PC-3 (cell line): ENCODE results near the gene TPPP.
"Not testable (repeated sequence)": the region's sequence is repeated elsewhere in the genome, so short reads cannot be mapped to it uniquely, and the experiment has no call there.

Experiments used
- CTCF ChIP-seq: fragments of 300-600 bp; sonication (generic); conservative IDR thresholded peaks from 2 replicates; pipeline ENCODE4 v1.5.1; 2017; ENCODE audit warnings: antibody characterized with exemption, low read depth, mild to moderate bottlenecking, low read length
- EZH2 ChIP-seq: fragments of 300-600 bp; sonication (generic); IDR thresholded peaks from one replicate; pipeline ENCODE4 v1.6.1; 2017; ENCODE audit warnings: antibody characterized with exemption, mild to moderate bottlenecking, low read length; ENCODE audit not compliant: unreplicated experiment
- EZH2phosphoT487 ChIP-seq: fragments of 300-600 bp; sonication (generic); IDR thresholded peaks from 2 replicates; pipeline ENCODE4 v1.6.1; 2018; ENCODE audit warnings: mild to moderate bottlenecking, antibody characterized with exemption, low read length, borderline replicate concordance

GRCh38 chr5:706127-706526, 13.0 kb upstream of the TPPP start:
- not testable (repeated sequence) for TF ChIP-seq CTCF, EZH2, EZH2phosphoT487
